Measurements from ENCODE around the gene SPPL2A.
A peak's percentile ranks its signal among the peaks of the same experiment; 100 is the strongest.
"Not testable (repeated sequence)": the region's sequence is repeated elsewhere in the genome, so short reads cannot be mapped to it uniquely, and the experiment has no call there.

SPPL2A gene

GRCh38 chr15:50698101-50698500, 67.4 kb downstream of the SPPL2A start:
- DNase-seq: no peak
- H3K9ac ChIP-seq (ENCODE audit: low read depth, low read length): no peak overlapping the region

DNA sequence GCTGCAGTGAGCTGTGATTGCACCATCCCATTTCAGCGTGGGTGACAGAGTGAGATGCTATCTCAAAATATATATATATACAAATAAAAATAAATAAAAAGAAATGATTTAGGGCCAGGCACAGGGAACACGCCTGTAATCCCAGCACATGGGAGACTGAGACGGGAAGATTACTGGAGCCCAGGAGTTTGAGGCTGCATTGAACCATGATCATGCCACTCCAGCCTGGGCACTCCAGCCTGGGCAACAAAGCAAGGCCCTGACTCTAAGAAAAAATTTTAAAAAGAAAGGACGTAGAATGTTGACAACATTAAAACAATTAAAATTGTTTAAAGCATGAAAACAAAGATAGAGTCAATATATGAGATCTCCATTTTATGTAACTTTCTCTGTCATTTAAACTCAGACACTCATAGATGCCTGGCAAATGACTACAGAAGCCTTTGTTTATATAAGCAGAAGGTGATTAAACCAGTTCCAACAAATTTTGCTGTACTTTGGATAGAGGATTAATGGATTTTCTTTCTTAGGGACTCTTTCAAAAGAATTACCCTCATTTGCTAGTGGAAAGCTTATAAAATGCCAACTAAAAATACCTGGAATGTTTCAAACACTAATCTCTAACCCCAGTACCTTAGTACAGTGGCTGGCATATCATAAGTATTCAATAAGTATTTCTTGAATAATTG, 68.3 kb downstream of the SPPL2A start:
- no peaks in the 10 kb centered on the region for H4K20me1 ChIP-seq (ENCODE audit: insufficient read depth, low read length)
- DNase-seq (no peak), ATAC-seq (ENCODE audit: insufficient read depth, low read depth) (no peak)
- no peak overlapping the region for H3K27ac ChIP-seq (ENCODE audit: low read length)
- no peak overlapping the region for H2AFZ ChIP-seq (ENCODE audit: low read depth, low read length)
- no peak overlapping the region for H3K4me2 ChIP-seq (ENCODE audit: insufficient read depth, low read length)
- H3K27me3 ChIP-seq (ENCODE audit: insufficient read depth, low read length, poor library complexity): no peaks in the 10 kb centered on the region
- H3K4me1 ChIP-seq (ENCODE audit: insufficient read depth, low read length): no peaks in the 10 kb centered on the region
- H3K4me3 ChIP-seq (ENCODE audit: low read depth in 1 of 2, low read length in 2 of 2): no peak overlapping the region
- H3K79me2 ChIP-seq (ENCODE audit: insufficient read depth, low read length): no peaks in the 10 kb centered on the region
- no peaks in the 10 kb centered on the region for H3K36me3 ChIP-seq (ENCODE audit: insufficient read depth, low read length)
- TF ChIP-seq CTCF (IDR thresholded peaks at IDR 0.05; ENCODE audit: borderline replicate concordance, extremely low read depth, low read length, poor library complexity, severe bottlenecking) (no peak), EZH2 (IDR thresholded peaks at IDR 0.05; ENCODE audit: borderline replicate concordance, low read depth, low read length, severe bottlenecking) (no peak)
- H3K9ac ChIP-seq (ENCODE audit: low read depth, low read length): no peak overlapping the region
- no peaks in the 10 kb centered on the region for H3K9me3 ChIP-seq (ENCODE audit: insufficient read depth, low read length, severe bottlenecking)

More at GRCh38 chr15:50698101-50698500, 67.4 kb downstream of the SPPL2A start:
- no peaks in the 10 kb centered on the region for H3K9me3 ChIP-seq (ENCODE audit: insufficient read depth, low read length, severe bottlenecking)
- no peaks in the 10 kb centered on the region for H3K27me3 ChIP-seq (ENCODE audit: insufficient read depth, low read length, poor library complexity)
- H3K27ac ChIP-seq (ENCODE audit: low read length): no peak overlapping the region
- H2AFZ ChIP-seq (ENCODE audit: low read depth, low read length): no peak overlapping the region
- no peaks in the 10 kb centered on the region for H3K79me2 ChIP-seq (ENCODE audit: insufficient read depth, low read length)
- TF ChIP-seq CTCF (IDR thresholded peaks at IDR 0.05; ENCODE audit: borderline replicate concordance, extremely low read depth, low read length, poor library complexity, severe bottlenecking): no peak
- TF ChIP-seq EZH2 (IDR thresholded peaks at IDR 0.05; ENCODE audit: borderline replicate concordance, low read depth, low read length, severe bottlenecking): no peak
- H3K4me2 ChIP-seq (ENCODE audit: insufficient read depth, low read length): no peak overlapping the region
- H3K4me1 ChIP-seq (ENCODE audit: insufficient read depth, low read length): no peaks in the 10 kb centered on the region
- ATAC-seq (ENCODE audit: insufficient read depth, low read depth): no peak
- no peak overlapping the region for H3K4me3 ChIP-seq (ENCODE audit: low read depth in 1 of 2, low read length in 2 of 2)
- H4K20me1 ChIP-seq (ENCODE audit: insufficient read depth, low read length): no peaks in the 10 kb centered on the region
- H3K36me3 ChIP-seq (ENCODE audit: insufficient read depth, low read length): no peaks in the 10 kb centered on the region

GRCh38 chr15:50694634-50695165, 70.8 kb downstream of the SPPL2A start:
- not testable (repeated sequence) for H3K4me2 ChIP-seq (ENCODE audit: insufficient read depth, low read length); H3K4me3 ChIP-seq (ENCODE audit: low read depth in 1 of 2, low read length in 2 of 2); DNase-seq

DNA sequence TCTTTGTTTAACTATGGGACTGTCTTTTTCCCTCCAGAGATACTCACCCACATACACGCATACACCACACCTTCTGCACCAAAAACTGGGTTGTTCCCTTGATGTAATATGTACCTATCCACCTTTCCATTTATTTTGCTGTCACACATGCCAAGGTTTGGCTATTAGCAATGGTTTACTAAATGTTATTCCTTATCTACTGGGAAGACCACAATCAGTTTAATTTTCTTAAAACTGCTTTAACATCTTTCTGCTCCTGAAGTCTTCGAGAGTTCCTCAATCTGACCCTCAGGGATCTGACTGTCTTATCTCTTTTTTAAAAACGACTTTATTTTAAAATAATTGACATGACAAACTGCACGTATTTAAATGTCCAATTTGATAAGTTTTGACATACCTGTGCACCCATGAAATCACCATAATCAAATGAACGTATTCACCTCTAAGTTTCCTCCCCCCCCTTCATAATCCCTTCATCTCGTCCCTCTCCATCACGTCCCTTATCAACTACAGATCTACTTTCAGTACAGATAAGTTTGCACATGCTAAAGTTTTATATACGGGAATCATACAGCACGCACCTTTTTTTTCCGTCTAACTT, 78.1 kb downstream of the SPPL2A start:
- Histone ChIP-seq H3K36me3 (ENCODE audit: insufficient read depth, low read length) (peaks cover 28% of the 10 kb centered on the region), H3K9me3 (ENCODE audit: insufficient read depth, low read length, severe bottlenecking) (no peaks in the 10 kb centered on the region), H2AFZ (ENCODE audit: low read depth, low read length) (peak overlapping the region; percentile 88), H3K4me3 (ENCODE audit: low read depth in 1 of 2, low read length in 2 of 2) (peak overlapping the region; percentile 50 to 99), H3K27me3 (ENCODE audit: insufficient read depth, low read length, poor library complexity) (no peaks in the 10 kb centered on the region), H3K79me2 (ENCODE audit: insufficient read depth, low read length) (peaks cover 52% of the 10 kb centered on the region), H3K4me2 (ENCODE audit: insufficient read depth, low read length) (peak overlapping the region; percentile 66), H3K4me1 (ENCODE audit: insufficient read depth, low read length) (peaks cover 44% of the 10 kb centered on the region), H3K27ac (ENCODE audit: low read length) (peak overlapping the region; percentile 96), H3K9ac (ENCODE audit: low read depth, low read length) (peak overlapping the region; percentile 93), H4K20me1 (ENCODE audit: insufficient read depth, low read length) (peaks cover 24% of the 10 kb centered on the region; the same call in 1 of the 2 replicates)
- no peak for DNase-seq
- ATAC-seq (ENCODE audit: insufficient read depth, low read depth): peak; percentile 6; the same call in 2 of the 3 replicates
- TF ChIP-seq EZH2 (IDR thresholded peaks at IDR 0.05; ENCODE audit: borderline replicate concordance, low read depth, low read length, severe bottlenecking) (no peak), CTCF (IDR thresholded peaks at IDR 0.05; ENCODE audit: borderline replicate concordance, extremely low read depth, low read length, poor library complexity, severe bottlenecking) (no peak)

More at GRCh38 chr15:50694634-50695165, 70.8 kb downstream of the SPPL2A start:
- not testable (repeated sequence) for H3K27ac ChIP-seq (ENCODE audit: low read length); H4K20me1 ChIP-seq (ENCODE audit: insufficient read depth, low read length); H3K4me1 ChIP-seq (ENCODE audit: insufficient read depth, low read length); H3K9me3 ChIP-seq (ENCODE audit: insufficient read depth, low read length, severe bottlenecking); H3K36me3 ChIP-seq (ENCODE audit: insufficient read depth, low read length); H3K27me3 ChIP-seq (ENCODE audit: insufficient read depth, low read length, poor library complexity); ATAC-seq (ENCODE audit: insufficient read depth, low read depth); H2AFZ ChIP-seq (ENCODE audit: low read depth, low read length); H3K79me2 ChIP-seq (ENCODE audit: insufficient read depth, low read length); H3K9ac ChIP-seq (ENCODE audit: low read depth, low read length)

Data from DND-41 (cell line).